Large intestine (tissue), 3 donors: ENCODE data around the gene CLC. TPM values are rescaled to one million over a fixed set of nuclear protein-coding genes. Genes with fewer than 3 reads are reported as not detected.

ENCODE experiments used
- DNase-seq, 2 donors: peaks; one replicate each; pipeline versions ENCODE4 v3.0.0 to v3.0.0-alpha.2; 2013
- H3K27ac ChIP-seq: one replicate; pipeline ENCODE4 v1.5.1; 2013; ENCODE audit warnings: low read length
- H3K27me3 ChIP-seq: 2 replicates; pipeline ENCODE4 v1.6.1; 2013; ENCODE audit warnings: low read length; ENCODE audit not compliant: control insufficient read depth, insufficient read depth
- H3K36me3 ChIP-seq: 2 replicates; pipeline ENCODE4 v1.6.1; 2013; ENCODE audit warnings: low read length; ENCODE audit not compliant: control insufficient read depth, insufficient read depth
- H3K4me1 ChIP-seq: one replicate; pipeline ENCODE4 v1.6.1; 2013; ENCODE audit warnings: low read length; ENCODE audit not compliant: control insufficient read depth, insufficient read depth
- H3K4me3 ChIP-seq: one replicate; pipeline ENCODE4 v1.5.1; 2013; ENCODE audit warnings: low read length
- H3K9me3 ChIP-seq: one replicate; pipeline ENCODE4 v1.6.1; 2013; ENCODE audit warnings: mild to moderate bottlenecking, low read depth, low read length, moderate library complexity; ENCODE audit not compliant: control insufficient read depth
- WGBS: methylation state at CpG from one replicate; pipeline ENCODE4 v1.1.5; 2013; ENCODE audit warnings: low lambda C conversion rate; ENCODE audit not compliant: insufficient coverage; 5-methylcytosine and 5-hydroxymethylcytosine counted together
- polyA plus RNA-seq: library from polyadenylated mRNA; unstranded; fragments of 120-200 nt; gene quantifications from one replicate; pipeline ENCODE4 v1.2.1, GENCODE V29; 2013

CLC gene
- polyA plus RNA-seq, 1 donor: 0.85 TPM

- H3K27ac ChIP-seq: no peak overlapping the region
- peaks cover 4% of the 10 kb centered on the region for H3K27me3 ChIP-seq
- no peaks in the 10 kb centered on the region for H3K36me3 ChIP-seq
- no peaks in the 10 kb centered on the region for H3K9me3 ChIP-seq
- 60% methylated on average over 1 of the region's 5 CpGs for WGBS
- H3K4me1 ChIP-seq: no peaks in the 10 kb centered on the region
- no peak for DNase-seq
- H3K4me3 ChIP-seq: no peak overlapping the region
Measured at GRCh38 chr19:39684267-39684666, 53.6 kb downstream of the CLC start.

DNA sequence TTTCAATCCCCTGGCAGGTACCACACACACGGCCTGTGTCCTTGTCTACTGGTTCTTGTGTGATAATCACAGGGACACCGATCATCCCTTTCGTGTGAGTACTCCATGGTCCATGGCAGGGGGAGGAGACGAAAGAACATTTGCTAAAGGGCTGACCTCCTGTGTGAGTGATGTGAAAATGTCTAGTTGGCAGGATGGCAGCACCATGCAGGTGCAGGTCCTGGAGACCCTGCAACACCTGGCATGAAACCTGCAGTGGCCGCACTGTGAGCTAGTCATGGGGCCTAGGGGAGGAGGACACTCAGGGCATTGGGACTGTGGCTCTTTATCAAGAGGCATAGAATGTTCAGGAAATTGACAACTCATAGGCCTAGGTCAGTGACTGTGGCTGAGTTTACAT, 56.4 kb downstream of the CLC start:
- no CpG with 5 or more reads among the region's 5 CpGs for WGBS
- Histone ChIP-seq H3K9me3 (no peaks in the 10 kb centered on the region), H3K36me3 (no peaks in the 10 kb centered on the region), H3K4me3 (no peak overlapping the region), H3K27me3 (peaks cover 4% of the 10 kb centered on the region), H3K4me1 (no peaks in the 10 kb centered on the region), H3K27ac (no peak overlapping the region)
- no peak for DNase-seq

Other genes with a start within 250 kb of the CLC start
- gene DLL3, start 239.1 kb downstream of the CLC start, polyA plus RNA-seq: 0.90 TPM
- 0.19 TPM for gene SELENOV, start 222.9 kb downstream of the CLC start, polyA plus RNA-seq
- gene EID2B, start 205.2 kb downstream of the CLC start, polyA plus RNA-seq: 2.0 TPM
- 11.2 TPM for gene EID2, start 197.9 kb downstream of the CLC start, polyA plus RNA-seq
- not detected for gene LGALS13, start 135.5 kb downstream of the CLC start, polyA plus RNA-seq
- gene LGALS16, start 82.1 kb downstream of the CLC start, polyA plus RNA-seq: not detected
- not detected for gene LGALS14, start 33.5 kb downstream of the CLC start, polyA plus RNA-seq
- gene LEUTX, start 40.8 kb upstream of the CLC start, polyA plus RNA-seq: not detected
- 27.6 TPM for gene DYRK1B, start 96.1 kb upstream of the CLC start, polyA plus RNA-seq
- gene FBL, start 108.3 kb upstream of the CLC start, polyA plus RNA-seq: 226 TPM
- 609 TPM for gene FCGBP, start 196.6 kb upstream of the CLC start, polyA plus RNA-seq
- 73.7 TPM for gene PSMC4, start 233.1 kb upstream of the CLC start, polyA plus RNA-seq